HG03442 (cell line): ENCODE results near the gene PPM1E.
"Not testable (repeated sequence)": the region's sequence is repeated elsewhere in the genome, so short reads cannot be mapped to it uniquely, and the experiment has no call there.

Experiments used
- ATAC-seq: cut with Tn5 transposase; IDR thresholded peaks from one replicate; pipeline ENCODE4 v1.9.1; 2021; ENCODE audit warnings: mild to moderate bottlenecking, moderate library complexity; ENCODE audit not compliant: unreplicated experiment

PPM1E gene

GRCh38 chr17:58755577-58756245 lies at the start of gene PPM1E:
Gene PPM1E (plus strand): TSS chr17:58755854.
- ATAC-seq, result no peak

- no peak for ATAC-seq
Observed at GRCh38 chr17:58706351-58707140, 49.1 kb upstream of the PPM1E start.

DNA sequence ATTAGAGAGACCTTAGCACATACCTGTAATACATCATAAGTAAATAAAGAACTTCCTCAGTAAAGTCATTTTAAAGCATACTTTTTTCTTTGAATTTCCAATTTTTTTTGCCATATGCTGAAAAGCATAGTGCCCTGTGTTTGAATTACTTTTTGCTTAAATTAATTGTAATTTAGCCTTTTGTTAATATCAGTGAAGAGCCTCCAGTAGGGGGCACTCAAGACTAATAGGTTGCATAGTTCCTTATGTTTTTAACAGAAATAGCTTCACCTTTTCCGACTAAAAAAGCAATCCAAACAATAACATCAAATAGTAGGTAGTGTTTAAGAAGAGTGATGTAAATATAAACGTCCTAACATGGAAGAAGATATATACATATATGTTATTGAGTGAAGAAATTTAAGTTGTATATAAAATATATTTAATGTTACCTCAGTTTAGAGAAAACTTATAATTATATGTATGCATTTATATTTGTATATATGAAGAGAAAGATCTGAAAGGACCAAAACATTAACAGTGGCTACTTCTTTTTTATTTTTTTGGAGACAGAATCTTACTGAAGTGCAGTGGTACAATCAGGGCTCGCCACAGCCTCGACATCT lies 44.6 kb upstream of the PPM1E start:
- no peak for ATAC-seq

DNA sequence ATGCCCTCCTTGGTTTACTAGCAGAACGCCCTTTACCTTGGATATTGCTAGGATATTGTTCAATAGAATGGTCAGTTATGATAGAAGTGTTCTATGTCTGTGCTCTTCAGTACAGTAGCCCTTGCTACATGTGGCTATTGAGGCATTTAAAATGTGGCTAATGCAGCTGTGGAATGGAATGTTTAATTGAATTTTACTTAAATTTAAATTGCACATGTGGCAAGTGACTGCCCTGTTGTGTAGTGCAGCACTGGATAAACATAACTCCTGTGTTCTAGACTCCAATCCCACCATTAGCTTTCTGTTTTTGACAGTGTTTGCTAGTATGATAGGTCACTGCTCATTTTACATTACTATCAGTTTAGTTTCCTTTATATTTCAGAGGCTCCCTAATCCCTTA lies 33.4 kb upstream of the PPM1E start:
- no peak for ATAC-seq

GRCh38 chr17:58722696-58723095 lies 33.0 kb upstream of the PPM1E start:
- no peak for ATAC-seq

- ATAC-seq, result no peak
Observed at GRCh38 chr17:58728798-58729197, 26.9 kb upstream of the PPM1E start.

- no peak for ATAC-seq
Observed at GRCh38 chr17:58730937-58731336, 24.7 kb upstream of the PPM1E start.

- no peak for ATAC-seq
Observed at GRCh38 chr17:58734040-58734439, 21.6 kb upstream of the PPM1E start.

- ATAC-seq, result no peak
Observed at GRCh38 chr17:58734811-58735210, 20.8 kb upstream of the PPM1E start.

- ATAC-seq, result no peak
Observed at GRCh38 chr17:58741121-58741625, 14.5 kb upstream of the PPM1E start.

DNA sequence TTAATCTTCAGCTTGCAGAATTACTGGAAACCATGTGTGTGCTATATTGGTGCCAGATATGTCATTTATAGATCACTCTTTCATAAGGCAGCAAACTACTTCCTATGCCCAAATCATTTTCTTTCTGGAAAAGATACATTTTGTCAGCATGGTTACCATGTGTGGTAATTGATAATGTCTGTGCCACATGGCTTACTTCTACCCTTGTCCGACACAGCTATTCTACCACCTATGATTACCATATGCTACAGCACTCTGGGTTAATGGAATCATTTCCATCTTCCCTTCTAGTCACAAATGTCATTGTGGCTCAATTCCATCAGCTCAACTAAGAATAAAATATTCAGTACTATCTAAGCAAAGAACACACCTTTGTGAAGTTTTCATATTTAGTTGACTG lies 8.0 kb upstream of the PPM1E start:
- ATAC-seq, result no peak

DNA sequence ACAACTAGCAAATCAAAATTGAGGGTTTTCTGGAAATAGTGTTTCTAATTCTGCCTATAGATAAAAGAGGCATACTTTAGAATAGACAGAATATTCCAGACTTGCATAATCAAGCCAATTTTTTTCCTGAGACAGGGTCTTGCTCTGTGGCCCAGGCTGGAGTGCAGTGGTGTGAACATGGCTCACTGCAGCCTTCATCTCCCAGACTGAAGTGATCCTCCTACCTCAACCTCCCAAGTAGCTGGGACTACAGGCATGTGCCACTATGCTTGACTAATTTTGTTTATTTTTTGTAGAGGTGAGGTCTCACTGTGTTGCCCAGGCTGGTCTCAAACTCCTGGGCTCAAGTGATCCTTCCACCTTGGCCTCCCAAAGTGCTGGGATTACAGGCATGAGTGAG lies 6.0 kb upstream of the PPM1E start:
- ATAC-seq, result not testable (repeated sequence)

- ATAC-seq, result no peak
Observed at GRCh38 chr17:58753026-58753425, 2.6 kb upstream of the PPM1E start.

DNA sequence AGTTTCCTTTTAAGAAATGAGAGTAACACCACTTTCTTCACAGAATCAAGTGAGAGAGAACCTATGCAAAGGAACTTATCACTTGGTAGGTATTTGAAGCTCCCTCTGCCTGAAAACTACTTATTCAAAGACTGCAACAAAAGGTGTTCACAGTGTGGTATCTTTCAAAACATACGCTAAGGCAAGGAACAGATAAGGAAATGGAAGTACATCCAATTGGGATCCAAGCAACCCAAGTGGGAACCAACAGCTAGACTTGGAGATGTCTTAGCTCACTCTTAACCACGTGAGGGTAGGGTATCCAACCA lies 431 bp upstream of the PPM1E start:
- ATAC-seq, result no peak

- no peak for ATAC-seq
Observed at GRCh38 chr17:58756246-58757161, 850 bp downstream of the PPM1E start.

GRCh38 chr17:58757162-58757613 lies 1.5 kb downstream of the PPM1E start:
- no peak for ATAC-seq

- no peak for ATAC-seq
Observed at GRCh38 chr17:58758890-58759289, 3.2 kb downstream of the PPM1E start.

GRCh38 chr17:58759522-58759921 lies 3.9 kb downstream of the PPM1E start:
- no peak for ATAC-seq

DNA sequence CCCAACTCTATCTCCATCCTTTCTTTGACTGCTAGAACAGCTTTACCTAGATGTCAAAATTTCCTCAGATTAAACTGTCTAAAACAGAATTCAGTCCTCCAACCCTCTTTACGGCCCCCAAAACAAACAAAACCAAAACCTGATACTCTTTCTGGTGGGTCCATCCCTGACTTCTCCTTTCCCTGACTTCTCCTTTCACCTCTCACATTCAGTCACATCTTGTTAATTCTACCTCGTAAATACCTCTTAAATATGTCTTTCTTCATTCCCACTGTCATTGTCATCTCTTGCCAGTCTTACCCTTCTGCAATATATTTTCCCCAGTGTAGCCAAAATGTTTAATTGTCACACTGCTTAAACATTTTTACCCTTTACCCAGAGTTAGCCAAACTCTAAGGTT lies 4.6 kb downstream of the PPM1E start:
- no peak for ATAC-seq

DNA sequence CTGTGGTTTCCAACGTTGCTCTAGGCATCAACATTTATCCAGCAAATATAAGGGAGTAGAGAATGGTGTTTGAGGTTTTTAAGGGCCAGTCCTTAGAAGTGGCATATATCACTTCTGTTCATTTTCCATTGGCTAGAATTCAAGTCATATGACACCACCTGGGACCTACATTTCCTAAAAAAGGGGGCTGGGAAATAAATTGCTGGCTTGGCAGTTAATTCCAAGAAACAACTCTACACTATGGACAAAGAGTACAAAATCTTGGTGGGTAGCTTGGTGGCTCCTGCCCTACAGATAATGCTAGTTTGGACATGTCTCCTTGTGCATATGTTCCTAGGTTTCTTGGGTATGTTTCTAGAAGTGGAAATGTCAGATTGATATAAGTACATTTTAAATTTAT lies 7.6 kb downstream of the PPM1E start:
- no peak for ATAC-seq

- ATAC-seq, result no peak
Observed at GRCh38 chr17:58764373-58764772, 8.7 kb downstream of the PPM1E start.
